WTC11 (cell line): Measurements from ENCODE around the gene AMHR2.
"Not testable (repeated sequence)": the region's sequence is repeated elsewhere in the genome, so short reads cannot be mapped to it uniquely, and the experiment has no call there.

Experiments used
- ATF1 ChIP-seq: sonication (generic); formaldehyde crosslinking; IDR thresholded peaks from 2 replicates; pipeline ENCODE4 v1.8.1; 2023; ENCODE audit warnings: mild to moderate bottlenecking, moderate library complexity, missing genetic modification reagents
- CREB1 ChIP-seq: sonication (generic); formaldehyde crosslinking; IDR thresholded peaks from 2 replicates; pipeline ENCODE4 v1.8.0; 2023; ENCODE audit warnings: mild to moderate bottlenecking, missing genetic modification reagents
- CTCF ChIP-seq: fragments of 200-600 bp; IDR thresholded peaks from 2 replicates; pipeline ENCODE4 v1.8.0; 2022; ENCODE audit warnings: antibody characterized with exemption
- E2F1 ChIP-seq: sonication (generic); formaldehyde crosslinking; IDR thresholded peaks from 2 replicates; pipeline ENCODE4 v1.8.0; 2022; ENCODE audit warnings: mild to moderate bottlenecking, missing genetic modification reagents
- FOXK1 ChIP-seq: sonication (generic); formaldehyde crosslinking; IDR thresholded peaks from 2 replicates; pipeline ENCODE4 v1.8.0; 2022; ENCODE audit warnings: mild to moderate bottlenecking, moderate library complexity, missing genetic modification reagents
- PRDM15 ChIP-seq: sonication (generic); formaldehyde crosslinking; IDR thresholded peaks from 2 replicates; pipeline ENCODE4 v1.8.0; 2022; ENCODE audit warnings: missing genetic modification reagents
- SOX15 ChIP-seq: fragments of 250-450 bp; sonication (Bioruptor Pico); IDR thresholded peaks from 2 replicates; pipeline ENCODE4 v1.9.0; 2021; ENCODE audit warnings: mild to moderate bottlenecking
- TEAD4 ChIP-seq: sonication (generic); formaldehyde crosslinking; IDR thresholded peaks from 2 replicates; pipeline ENCODE4 v1.8.0; 2022; ENCODE audit warnings: mild to moderate bottlenecking, missing genetic modification reagents
- USF2 ChIP-seq: sonication (generic); formaldehyde crosslinking; IDR thresholded peaks from 2 replicates; pipeline ENCODE4 v1.8.1; 2023; ENCODE audit warnings: mild to moderate bottlenecking, missing genetic modification reagents, moderate library complexity
- ZNF317 ChIP-seq: sonication (generic); formaldehyde crosslinking; IDR thresholded peaks from 2 replicates; pipeline ENCODE4 v1.8.1; 2023; ENCODE audit warnings: low read depth, mild to moderate bottlenecking, moderate library complexity, missing genetic modification reagents, borderline replicate concordance

- not testable (repeated sequence) for TF ChIP-seq FOXK1 (CRISPR knock-in tag); SOX15 (CRISPR knock-in tag); CTCF; USF2; TEAD4; PRDM15 (CRISPR knock-in tag); E2F1 (CRISPR knock-in tag); ZNF317 (CRISPR knock-in tag); CREB1 (CRISPR knock-in tag); ATF1 (CRISPR knock-in tag)
These were observed 21.3 kb upstream of the AMHR2 start for GRCh38 chr12:53402351-53402750.
